HG02938 (cell line): ENCODE results near the gene DDR2.
"Not testable (repeated sequence)": the region's sequence is repeated elsewhere in the genome, so short reads cannot be mapped to it uniquely, and the experiment has no call there.

Source experiments
- ATAC-seq: cut with Tn5 transposase; IDR thresholded peaks from one replicate; pipeline ENCODE4 v1.9.1; 2021; ENCODE audit warnings: mild to moderate bottlenecking, moderate library complexity; ENCODE audit not compliant: unreplicated experiment

Gene DDR2

GRCh38 chr1:162632217-162632666 lies at the start of gene DDR2:
Gene DDR2 (plus strand): TSS chr1:162632464. CDS start chr1:162719064, 86,600 bp downstream.
- no peak for ATAC-seq

- not testable (repeated sequence) for ATAC-seq
Observed at GRCh38 chr1:162582901-162583300, 49.4 kb upstream of the DDR2 start.

- ATAC-seq, result not testable (repeated sequence)
Observed at GRCh38 chr1:162585101-162585500, 47.2 kb upstream of the DDR2 start.

- no peak for ATAC-seq
Observed at GRCh38 chr1:162587347-162587746, 44.9 kb upstream of the DDR2 start.

GRCh38 chr1:162587761-162588260 lies 44.5 kb upstream of the DDR2 start:
- ATAC-seq, result no peak

GRCh38 chr1:162590101-162590500 lies 42.2 kb upstream of the DDR2 start:
- no peak for ATAC-seq

- no peak for ATAC-seq
Observed at GRCh38 chr1:162590686-162591085, 41.6 kb upstream of the DDR2 start.

GRCh38 chr1:162596514-162597170 lies 35.6 kb upstream of the DDR2 start:
- ATAC-seq, result no peak

GRCh38 chr1:162599451-162599850 lies 32.8 kb upstream of the DDR2 start:
- ATAC-seq, result no peak

GRCh38 chr1:162603117-162603516 lies 29.1 kb upstream of the DDR2 start:
- ATAC-seq, result not testable (repeated sequence)

GRCh38 chr1:162605225-162605927 lies 26.9 kb upstream of the DDR2 start:
- no peak for ATAC-seq

- ATAC-seq, result no peak
Observed at GRCh38 chr1:162609306-162609705, 23.0 kb upstream of the DDR2 start.

GRCh38 chr1:162612606-162613400 lies 19.5 kb upstream of the DDR2 start:
- ATAC-seq, result no peak

GRCh38 chr1:162616848-162617247 lies 15.4 kb upstream of the DDR2 start:
- ATAC-seq, result no peak

GRCh38 chr1:162617513-162617912 lies 14.8 kb upstream of the DDR2 start:
- ATAC-seq, result no peak

GRCh38 chr1:162619076-162619475 lies 13.2 kb upstream of the DDR2 start:
- no peak for ATAC-seq

- ATAC-seq, result no peak
Observed at GRCh38 chr1:162621256-162621655, 11.0 kb upstream of the DDR2 start.

- ATAC-seq, result no peak
Observed at GRCh38 chr1:162625679-162626078, 6.6 kb upstream of the DDR2 start.

GRCh38 chr1:162626094-162626493 lies 6.2 kb upstream of the DDR2 start:
- no peak for ATAC-seq

- ATAC-seq, result no peak
Observed at GRCh38 chr1:162626761-162627160, 5.5 kb upstream of the DDR2 start.

- no peak for ATAC-seq
Observed at GRCh38 chr1:162627662-162628296, 4.5 kb upstream of the DDR2 start.
